Uterus (tissue), 4 donors: Measurements from ENCODE around the gene INAVA. TPM values are rescaled to one million over a fixed set of nuclear protein-coding genes. Genes with fewer than 3 reads are reported as not detected.

Experiments used
- DNase-seq, 2 donors: peaks; one replicate each; pipeline ENCODE4 v3.0.0-alpha.2; 2019 to 2020
- H3K27ac ChIP-seq, 2 donors: fragments of 200-600 bp; sonication (generic); 1 replicate in 1 of 2; 2 replicates in 1 of 2; pipeline ENCODE4 v1.5.1; 2016 to 2018
- H3K27me3 ChIP-seq, 2 donors: fragments of 200-600 bp; sonication (generic); one replicate each; pipeline ENCODE4 v1.5.1; 2018 to 2019; ENCODE audit warnings: control low read depth in 1 of 2
- H3K36me3 ChIP-seq, 2 donors: fragments of 200-600 bp; sonication (generic); one replicate each; pipeline ENCODE4 v1.5.1; 2019; ENCODE audit warnings: control low read depth in 1 of 2
- H3K4me1 ChIP-seq, 2 donors: fragments of 200-600 bp; sonication (generic); one replicate each; pipeline ENCODE4 v1.5.1; 2018 to 2019; ENCODE audit warnings: control low read depth in 1 of 2
- H3K4me3 ChIP-seq, 2 donors: fragments of 200-600 bp; sonication (generic); 1 replicate in 1 of 2; 2 replicates in 1 of 2; pipeline ENCODE4 v1.5.1; 2018 to 2019; ENCODE audit warnings: mild to moderate bottlenecking in 1 of 2
- H3K9me3 ChIP-seq, 2 donors: fragments of 200-600 bp; sonication (generic); one replicate each; pipeline ENCODE4 v1.5.1; 2019; ENCODE audit warnings: control low read depth in 1 of 2
- CTCF ChIP-seq, 4 experiments: fragments of 200-600 bp in 2 of 4; fragments of 450-650 bp in 2 of 4; sonication (generic) in 2 of 4; IDR thresholded peaks; one replicate each; pipeline ENCODE4 v1.5.1; 2016 to 2019; ENCODE audit warnings: antibody characterized with exemption in 4 of 4, mild to moderate bottlenecking in 2 of 4, moderate library complexity in 1 of 4
- POLR2A ChIP-seq, 2 donors: fragments of 450-650 bp; IDR thresholded peaks; one replicate each; pipeline ENCODE4 v1.6.1; 2016; ENCODE audit warnings: antibody characterized with exemption in 2 of 2, mild to moderate bottlenecking in 1 of 2, moderate library complexity in 1 of 2
- intact Hi-C: fragments of 100-400 bp; cut with DNase I; formaldehyde crosslinking; loops from one replicate; pipeline ENCODE4 v1.15.1; 2023; ENCODE audit warnings: low total_unique reads
- total RNA-seq, 4 donors: library from RNA; depleted of rRNA in 3 of 4; stranded (reverse); fragments of >200 nt in 3 of 4; gene quantifications; one replicate each; pipeline versions ENCODE4 v1.1.0 to v1.2.4, GENCODE V29; 2014 to 2023
- donor health status: DM: yes; HTN: yes; CAD: no.

Gene INAVA
- total RNA-seq, 4 donors from 2014 or later: 0.59 to 8.5 (median 1.5) TPM; not detected in 1

- Histone ChIP-seq H3K27me3 (peaks cover 5 to 28% of the 10 kb centered on the region in 2 donors), H3K9me3 (no peaks in the 10 kb centered on the region), H3K36me3 (no peaks in the 10 kb centered on the region), H3K4me3 (no peak overlapping the region), H3K27ac (no peak overlapping the region), H3K4me1 (peaks cover 0 to 10% of the 10 kb centered on the region in 2 donors)
- TF ChIP-seq POLR2A (IDR thresholded peaks at IDR 0.05) (no peak), CTCF (IDR thresholded peaks at IDR 0.05) (no peak)
- intact Hi-C loops: loop anchor here (2.0 kb wide), 1 partner anchor 44 kb away; no protein-coding TSS in a partner anchor
- DNase-seq: no peak
Observed at GRCh38 chr1:200873116-200873670, 21.5 kb upstream of the INAVA start.

- no peaks in the 10 kb centered on the region for H3K9me3 ChIP-seq
- peaks cover 5 to 23% of the 10 kb centered on the region in 2 donors for H3K27me3 ChIP-seq
- intact Hi-C loops: loop anchor here (2.0 kb wide), 1 partner anchor 43 kb away; no protein-coding TSS in a partner anchor
- TF ChIP-seq CTCF (IDR thresholded peaks at IDR 0.05) (no peak), POLR2A (IDR thresholded peaks at IDR 0.05) (no peak)
- no peak for DNase-seq
- peaks cover 0 to 10% of the 10 kb centered on the region in 2 donors for H3K4me1 ChIP-seq
- H3K27ac ChIP-seq: no peak overlapping the region
- no peaks in the 10 kb centered on the region for H3K36me3 ChIP-seq
- H3K4me3 ChIP-seq: no peak overlapping the region
Observed at GRCh38 chr1:200873671-200874397, 20.9 kb upstream of the INAVA start.

GRCh38 chr1:200874694-200875093 lies 20.0 kb upstream of the INAVA start:
- H3K4me1 ChIP-seq: peaks cover 0 to 10% of the 10 kb centered on the region in 2 donors
- peaks cover 5 to 21% of the 10 kb centered on the region in 2 donors for H3K27me3 ChIP-seq
- intact Hi-C loops: no loop called here
- no peak overlapping the region for H3K27ac ChIP-seq
- no peak overlapping the region for H3K4me3 ChIP-seq
- TF ChIP-seq POLR2A (IDR thresholded peaks at IDR 0.05) (no peak), CTCF (IDR thresholded peaks at IDR 0.05) (no peak)
- no peaks in the 10 kb centered on the region for H3K36me3 ChIP-seq
- no peaks in the 10 kb centered on the region for H3K9me3 ChIP-seq
- no peak for DNase-seq

- intact Hi-C loops: no loop called here
- no peak overlapping the region for H3K27ac ChIP-seq
- H3K36me3 ChIP-seq: no peaks in the 10 kb centered on the region
- peaks cover 5 to 18% of the 10 kb centered on the region in 2 donors for H3K27me3 ChIP-seq
- H3K9me3 ChIP-seq: no peaks in the 10 kb centered on the region
- H3K4me1 ChIP-seq: peaks cover 0 to 10% of the 10 kb centered on the region in 2 donors
- TF ChIP-seq POLR2A (IDR thresholded peaks at IDR 0.05): no peak
- no peak for TF ChIP-seq CTCF (IDR thresholded peaks at IDR 0.05)
- H3K4me3 ChIP-seq: no peak overlapping the region
- DNase-seq: no peak
Observed at GRCh38 chr1:200875416-200875815, 19.3 kb upstream of the INAVA start.

GRCh38 chr1:200877010-200877409 lies 17.7 kb upstream of the INAVA start:
- DNase-seq: no peak
- Histone ChIP-seq H3K27me3 (peaks cover 5 to 8% of the 10 kb centered on the region in 2 donors), H3K9me3 (no peaks in the 10 kb centered on the region), H3K4me3 (no peak overlapping the region), H3K4me1 (peaks cover 0 to 10% of the 10 kb centered on the region in 2 donors), H3K27ac (no peak overlapping the region), H3K36me3 (no peaks in the 10 kb centered on the region)
- intact Hi-C loops: no loop called here
- no peak for TF ChIP-seq POLR2A (IDR thresholded peaks at IDR 0.05)
- TF ChIP-seq CTCF (IDR thresholded peaks at IDR 0.05): no peak
